ENCODE data around the gene PGAP1.
A peak's percentile ranks its signal among the peaks of the same experiment; 100 is the strongest.

Gene PGAP1
- 37.9 reads per million, percentile 62 among the genes with 10 or more reads in this experiment for total RNA-seq

- peak; percentile 67 for DNase-seq
Measured at GRCh38 chr2:196926562-196927375, at the start of gene PGAP1. Gene PGAP1 (minus strand): TSS chr2:196926707. CDS start chr2:196926616, 91 bp downstream.

- DNase-seq: no peak
Measured at GRCh38 chr2:196974970-196975369, 48.5 kb upstream of the PGAP1 start.

GRCh38 chr2:196971574-196972279 is 45.2 kb upstream of the PGAP1 start:
- no peak for DNase-seq

- DNase-seq: no peak
Measured at GRCh38 chr2:196970099-196970498, 43.6 kb upstream of the PGAP1 start.

GRCh38 chr2:196968516-196968915 is 42.0 kb upstream of the PGAP1 start:
- DNase-seq: no peak

GRCh38 chr2:196967775-196968174 is 41.3 kb upstream of the PGAP1 start:
- DNase-seq: no peak

GRCh38 chr2:196967116-196967515 is 40.6 kb upstream of the PGAP1 start:
- no peak for DNase-seq

- no peak for DNase-seq
Measured at GRCh38 chr2:196966061-196966460, 39.6 kb upstream of the PGAP1 start.

GRCh38 chr2:196965651-196966050 is 39.1 kb upstream of the PGAP1 start:
- no peak for DNase-seq

- DNase-seq: no peak
Measured at GRCh38 chr2:196963961-196964360, 37.5 kb upstream of the PGAP1 start.

- DNase-seq: no peak
Measured at GRCh38 chr2:196963043-196963442, 36.5 kb upstream of the PGAP1 start.

- DNase-seq: no peak
Measured at GRCh38 chr2:196962325-196962724, 35.8 kb upstream of the PGAP1 start.

- DNase-seq: no peak
Measured at GRCh38 chr2:196961889-196962288, 35.4 kb upstream of the PGAP1 start.

GRCh38 chr2:196959734-196960338 is 33.3 kb upstream of the PGAP1 start:
- no peak for DNase-seq

GRCh38 chr2:196959281-196959680 is 32.8 kb upstream of the PGAP1 start:
- DNase-seq: no peak

- DNase-seq: no peak
Measured at GRCh38 chr2:196957881-196958525, 31.5 kb upstream of the PGAP1 start.

- DNase-seq: no peak
Measured at GRCh38 chr2:196957442-196957841, 30.9 kb upstream of the PGAP1 start.

- no peak for DNase-seq
Measured at GRCh38 chr2:196956069-196956468, 29.6 kb upstream of the PGAP1 start.

GRCh38 chr2:196955036-196955435 is 28.5 kb upstream of the PGAP1 start:
- DNase-seq: no peak

GRCh38 chr2:196954001-196954400 is 27.5 kb upstream of the PGAP1 start:
- DNase-seq: no peak

- no peak for DNase-seq
Measured at GRCh38 chr2:196952936-196953335, 26.4 kb upstream of the PGAP1 start.

GRCh38 chr2:196951973-196952372 is 25.5 kb upstream of the PGAP1 start:
- DNase-seq: no peak

GRCh38 chr2:196949116-196949515 is 22.6 kb upstream of the PGAP1 start:
- no peak for DNase-seq

Data from effector CD4-positive, alpha-beta T cell (primary cell).